GM10266 (cell line): ENCODE data around the gene OCA2.

ENCODE experiments used
- DNase-seq: peaks from one replicate; pipeline ENCODE4 v3.0.0; 2012; ENCODE audit errors: extremely low spot score
- CTCF ChIP-seq: IDR thresholded peaks from 2 replicates; pipeline ENCODE4 v1.5.1; 2012; ENCODE audit warnings: mild to moderate bottlenecking, low read depth; ENCODE audit not compliant: control insufficient read depth, insufficient read depth; ENCODE audit errors: missing control alignments

Gene OCA2

GRCh38 chr15:27899583-27900285, 199.4 kb downstream of the OCA2 start:
- TF ChIP-seq CTCF = no peak
- DNase-seq = no peak

- no peak for DNase-seq
- no peak for TF ChIP-seq CTCF
These were observed 201.6 kb downstream of the OCA2 start for GRCh38 chr15:27897481-27897880.

GRCh38 chr15:27894645-27895044, 204.5 kb downstream of the OCA2 start:
- no peak for DNase-seq

GRCh38 chr15:27889258-27889657, 209.9 kb downstream of the OCA2 start:
- no peak for DNase-seq
- TF ChIP-seq CTCF = no peak

More at GRCh38 chr15:27894645-27895044, 204.5 kb downstream of the OCA2 start:
- no peak for TF ChIP-seq CTCF

- TF ChIP-seq CTCF = no peak
These were observed 213.9 kb downstream of the OCA2 start for GRCh38 chr15:27885201-27885600.

GRCh38 chr15:27884726-27885125, 214.4 kb downstream of the OCA2 start:
- no peak for TF ChIP-seq CTCF

More at GRCh38 chr15:27885201-27885600, 213.9 kb downstream of the OCA2 start:
- no peak for DNase-seq

GRCh38 chr15:27878841-27879240, 220.3 kb downstream of the OCA2 start:
- TF ChIP-seq CTCF = no peak
- DNase-seq = no peak

More at GRCh38 chr15:27884726-27885125, 214.4 kb downstream of the OCA2 start:
- DNase-seq = no peak
